ENCODE results near the gene UBQLN4.

DNA sequence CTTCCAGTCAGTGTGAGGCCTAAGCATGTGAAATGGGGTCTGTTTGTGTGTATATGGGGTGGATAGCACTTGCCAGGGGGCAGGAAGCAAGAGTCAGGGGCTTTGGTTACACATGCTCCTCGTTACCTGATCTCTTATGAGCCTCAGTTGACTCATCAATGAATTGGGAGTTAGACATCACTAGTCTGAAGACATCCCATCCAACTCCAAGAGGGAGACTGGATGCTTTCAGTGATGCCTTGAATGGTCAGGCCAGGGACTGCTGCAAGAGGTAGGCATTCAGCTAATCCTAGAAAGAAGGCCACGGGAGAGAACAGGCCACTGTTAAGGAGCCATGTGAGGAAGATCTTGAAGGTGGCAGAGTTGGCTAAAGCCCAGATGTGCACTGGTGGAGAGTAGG lies 13.7 kb upstream of the UBQLN4 start:
- TF ChIP-seq, protein P1, sequence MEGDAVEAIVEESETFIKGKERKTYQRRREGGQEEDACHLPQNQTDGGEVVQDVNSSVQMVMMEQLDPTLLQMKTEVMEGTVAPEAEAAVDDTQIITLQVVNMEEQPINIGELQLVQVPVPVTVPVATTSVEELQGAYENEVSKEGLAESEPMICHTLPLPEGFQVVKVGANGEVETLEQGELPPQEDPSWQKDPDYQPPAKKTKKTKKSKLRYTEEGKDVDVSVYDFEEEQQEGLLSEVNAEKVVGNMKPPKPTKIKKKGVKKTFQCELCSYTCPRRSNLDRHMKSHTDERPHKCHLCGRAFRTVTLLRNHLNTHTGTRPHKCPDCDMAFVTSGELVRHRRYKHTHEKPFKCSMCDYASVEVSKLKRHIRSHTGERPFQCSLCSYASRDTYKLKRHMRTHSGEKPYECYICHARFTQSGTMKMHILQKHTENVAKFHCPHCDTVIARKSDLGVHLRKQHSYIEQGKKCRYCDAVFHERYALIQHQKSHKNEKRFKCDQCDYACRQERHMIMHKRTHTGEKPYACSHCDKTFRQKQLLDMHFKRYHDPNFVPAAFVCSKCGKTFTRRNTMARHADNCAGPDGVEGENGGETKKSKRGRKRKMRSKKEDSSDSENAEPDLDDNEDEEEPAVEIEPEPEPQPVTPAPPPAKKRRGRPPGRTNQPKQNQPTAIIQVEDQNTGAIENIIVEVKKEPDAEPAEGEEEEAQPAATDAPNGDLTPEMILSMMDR (IDR thresholded peaks at IDR 0.05; ENCODE audit: borderline replicate concordance, extremely low read depth, low read length, poor library complexity, severe bottlenecking) = no peak
- no peak for TF ChIP-seq EZH2 (IDR thresholded peaks at IDR 0.05; ENCODE audit: borderline replicate concordance, low read depth, low read length, severe bottlenecking)

Measured in DND-41 (cell line).